Measurements from ENCODE around the gene LMOD1. TPM values are rescaled to one million over a fixed set of nuclear protein-coding genes. Genes with fewer than 3 reads are reported as not detected.

The LMOD1 gene
- total and polyA plus RNA-seq, 2 of the 8 experiments (the other 6 are each of a cell fraction or from before 2014, with no cell fraction given), result 0.77 to 1.4 TPM

- TF ChIP-seq SP4 (IDR thresholded peaks at IDR 0.05; ENCODE audit: low read length), result no peak
- no peak for TF ChIP-seq HDAC6 (IDR thresholded peaks at IDR 0.05; ENCODE audit: low read depth, low read length)
- TF ChIP-seq RFX5 (IDR thresholded peaks at IDR 0.05; ENCODE audit: borderline replicate concordance, low read depth, low read length), result no peak
- TF ChIP-seq POLR2A (IDR thresholded peaks at IDR 0.05; ENCODE audit: control extremely low read depth in 1 of 2, low read depth in 2 of 2, low read length in 2 of 2), result no peak
- no peak for TF ChIP-seq SIN3A (conservative IDR thresholded peaks at IDR 0.05 in 1 of 2, IDR thresholded peaks at IDR 0.05 in 1 of 2; ENCODE audit: low read depth in 1 of 2, low read length in 2 of 2)
Observed at GRCh38 chr1:201966171-201966570, 19.8 kb upstream of the LMOD1 start (continued).
